ENCODE data around the gene HMX1. TPM values are rescaled to one million over a fixed set of nuclear protein-coding genes. Genes with fewer than 3 reads are reported as not detected.

Gene HMX1
- total and polyA plus RNA-seq, 12 donors, result 2.7 TPM; not detected in 11

- 66 to 78% (median 72%) methylated on average over 8 to 9 of the region's 9 CpGs for WGBS, 4 donors
- intact Hi-C loops (cut with DNase I), result no loop called here
- no peaks in the 10 kb centered on the region for H3K36me3 ChIP-seq (replicated peaks in 1 of 2)
- TF ChIP-seq POLR2A (IDR thresholded peaks at IDR 0.05), result no peak
- TF ChIP-seq, protein P1, sequence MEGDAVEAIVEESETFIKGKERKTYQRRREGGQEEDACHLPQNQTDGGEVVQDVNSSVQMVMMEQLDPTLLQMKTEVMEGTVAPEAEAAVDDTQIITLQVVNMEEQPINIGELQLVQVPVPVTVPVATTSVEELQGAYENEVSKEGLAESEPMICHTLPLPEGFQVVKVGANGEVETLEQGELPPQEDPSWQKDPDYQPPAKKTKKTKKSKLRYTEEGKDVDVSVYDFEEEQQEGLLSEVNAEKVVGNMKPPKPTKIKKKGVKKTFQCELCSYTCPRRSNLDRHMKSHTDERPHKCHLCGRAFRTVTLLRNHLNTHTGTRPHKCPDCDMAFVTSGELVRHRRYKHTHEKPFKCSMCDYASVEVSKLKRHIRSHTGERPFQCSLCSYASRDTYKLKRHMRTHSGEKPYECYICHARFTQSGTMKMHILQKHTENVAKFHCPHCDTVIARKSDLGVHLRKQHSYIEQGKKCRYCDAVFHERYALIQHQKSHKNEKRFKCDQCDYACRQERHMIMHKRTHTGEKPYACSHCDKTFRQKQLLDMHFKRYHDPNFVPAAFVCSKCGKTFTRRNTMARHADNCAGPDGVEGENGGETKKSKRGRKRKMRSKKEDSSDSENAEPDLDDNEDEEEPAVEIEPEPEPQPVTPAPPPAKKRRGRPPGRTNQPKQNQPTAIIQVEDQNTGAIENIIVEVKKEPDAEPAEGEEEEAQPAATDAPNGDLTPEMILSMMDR (IDR thresholded peaks at IDR 0.05), result no peak
- no peak overlapping the region for H3K4me3 ChIP-seq
- DNase-seq, result no peak
- H3K9me3 ChIP-seq (replicated peaks in 1 of 3), result no peaks in the 10 kb centered on the region
- no peaks in the 10 kb centered on the region for H3K4me1 ChIP-seq (replicated peaks in 1 of 2)
- no peak overlapping the region for H3K27ac ChIP-seq
- peaks cover 19% of the 10 kb centered on the region for H3K27me3 ChIP-seq
Measured at GRCh38 chr4:8846046-8846720, 25.5 kb downstream of the HMX1 start.

DNA sequence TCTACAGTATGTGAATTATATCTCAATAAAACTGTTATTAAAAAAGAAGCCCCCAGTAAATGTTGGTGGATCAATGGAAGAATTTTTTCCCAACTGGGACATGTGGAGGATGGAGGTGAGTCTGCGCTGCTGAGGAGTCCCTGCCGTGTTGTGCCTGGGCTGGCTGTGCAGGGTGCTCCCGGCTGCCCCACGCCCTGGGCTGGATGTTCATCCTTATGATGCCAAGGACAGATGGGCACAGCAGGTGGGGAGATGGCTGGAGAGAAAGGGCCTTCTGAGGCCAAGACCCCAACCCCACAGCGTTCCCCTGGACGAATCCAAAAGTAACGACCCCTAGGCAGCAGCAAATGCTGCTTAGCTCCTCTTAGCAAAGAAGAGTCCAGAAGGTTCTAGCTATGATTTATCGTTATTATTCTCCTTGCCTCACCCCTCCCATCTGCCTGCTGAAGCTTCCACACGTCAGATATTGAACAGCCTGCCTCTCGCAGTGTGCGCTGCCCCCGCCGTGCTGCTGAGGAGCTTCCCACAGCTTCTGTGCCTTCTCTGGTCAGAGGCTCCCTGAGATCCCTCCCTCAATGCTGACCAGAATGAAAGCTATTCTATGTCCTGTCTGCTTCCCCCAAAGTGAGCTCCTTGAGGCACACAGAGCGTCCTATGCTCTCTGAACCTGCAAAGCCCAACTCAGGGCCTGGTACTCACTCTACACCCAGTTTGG is 26.5 kb downstream of the HMX1 start:
- Histone ChIP-seq H3K4me1 (replicated peaks in 1 of 2) (no peaks in the 10 kb centered on the region), H3K4me3 (no peak overlapping the region), H3K36me3 (replicated peaks in 1 of 2) (no peaks in the 10 kb centered on the region), H3K9me3 (replicated peaks in 1 of 3) (no peaks in the 10 kb centered on the region), H3K27me3 (peaks cover 14% of the 10 kb centered on the region), H3K27ac (no peak overlapping the region)
- intact Hi-C loops (cut with DNase I), result no loop called here
- DNase-seq, result no peak
- WGBS, 4 donors, result 64 to 78% (median 70%) methylated on average over 10 to 14 of the region's 14 CpGs
- TF ChIP-seq, protein P1 (IDR thresholded peaks at IDR 0.05), result no peak
- TF ChIP-seq POLR2A (IDR thresholded peaks at IDR 0.05), result no peak

DNA sequence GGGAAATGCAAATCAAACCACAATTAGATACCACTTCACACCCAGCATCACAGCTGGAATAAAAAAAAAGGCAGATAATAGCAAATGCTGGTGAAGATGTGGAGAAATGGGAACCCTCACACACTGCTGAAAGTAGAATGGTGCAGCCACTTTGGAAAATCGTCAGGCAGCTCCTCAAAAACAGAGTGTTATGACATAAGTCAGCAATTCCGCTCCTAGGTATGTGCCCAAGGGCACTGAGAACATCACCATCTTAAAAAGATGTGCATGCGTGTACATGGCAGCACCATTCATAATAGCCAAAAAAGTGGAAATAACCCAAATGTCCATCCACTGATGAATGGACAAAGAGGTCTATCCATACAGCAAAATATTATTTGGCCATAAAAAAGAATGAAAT is 28.0 kb downstream of the HMX1 start:
- Histone ChIP-seq H3K27ac (no peak overlapping the region), H3K4me3 (no peak overlapping the region), H3K36me3 (replicated peaks in 1 of 2) (no peaks in the 10 kb centered on the region), H3K4me1 (replicated peaks in 1 of 2) (no peaks in the 10 kb centered on the region), H3K27me3 (peaks cover under 1% of the 10 kb centered on the region), H3K9me3 (replicated peaks in 1 of 3) (no peaks in the 10 kb centered on the region)
- TF ChIP-seq, protein P1 (IDR thresholded peaks at IDR 0.05), result no peak
- TF ChIP-seq POLR2A (IDR thresholded peaks at IDR 0.05), result no peak
- intact Hi-C loops (cut with DNase I), result no loop called here
- DNase-seq, result no peak
- WGBS, 4 donors, result 74 to 84% (median 83%) methylated on average over 3 of the region's 3 CpGs

- no peak overlapping the region for H3K4me3 ChIP-seq
- DNase-seq, result no peak
- H3K36me3 ChIP-seq (replicated peaks in 1 of 2), result no peaks in the 10 kb centered on the region
- 19 to 83% (median 52%) methylated on average over 2 of the region's 2 CpGs for WGBS, 4 donors
- H3K9me3 ChIP-seq (replicated peaks in 1 of 3), result no peaks in the 10 kb centered on the region
- TF ChIP-seq, protein P1 (IDR thresholded peaks at IDR 0.05), result no peak
- no peak for TF ChIP-seq POLR2A (IDR thresholded peaks at IDR 0.05)
- H3K27ac ChIP-seq, result no peak overlapping the region
- intact Hi-C loops (cut with DNase I), result no loop called here
- H3K4me1 ChIP-seq (replicated peaks in 1 of 2), result no peaks in the 10 kb centered on the region
- H3K27me3 ChIP-seq, result no peaks in the 10 kb centered on the region
Measured at GRCh38 chr4:8842614-8843013, 29.0 kb downstream of the HMX1 start.
